Measurements from ENCODE around the gene ZBTB32.
"Not testable (repeated sequence)": the region's sequence is repeated elsewhere in the genome, so short reads cannot be mapped to it uniquely, and the experiment has no call there.

The ZBTB32 gene

GRCh38 chr19:35721374-35721773, 17.0 kb downstream of the ZBTB32 start:
- no peak for TF ChIP-seq CTCF (IDR thresholded peaks at IDR 0.05; ENCODE audit: low read depth, low read length, missing control alignments)

GRCh38 chr19:35722461-35722860, 18.1 kb downstream of the ZBTB32 start:
- H3K4me3 ChIP-seq (ENCODE audit: low read depth, low read length): no peak overlapping the region
- no peak for DNase-seq (ENCODE audit: low read depth)
- no peak for TF ChIP-seq CTCF (IDR thresholded peaks at IDR 0.05; ENCODE audit: low read depth, low read length, missing control alignments)

More at GRCh38 chr19:35721374-35721773, 17.0 kb downstream of the ZBTB32 start:
- no peak overlapping the region for H3K4me3 ChIP-seq (ENCODE audit: low read depth, low read length)
- no peak for DNase-seq (ENCODE audit: low read depth)

- no peak overlapping the region for H3K4me3 ChIP-seq (ENCODE audit: low read depth, low read length)
- TF ChIP-seq CTCF (IDR thresholded peaks at IDR 0.05; ENCODE audit: low read depth, low read length, missing control alignments): no peak
- no peak for DNase-seq (ENCODE audit: low read depth)
Measured at GRCh38 chr19:35722897-35723296, 18.5 kb downstream of the ZBTB32 start.

GRCh38 chr19:35723671-35724070, 19.3 kb downstream of the ZBTB32 start:
- H3K4me3 ChIP-seq (ENCODE audit: low read depth, low read length): no peak overlapping the region
- DNase-seq (ENCODE audit: low read depth): no peak
- TF ChIP-seq CTCF (IDR thresholded peaks at IDR 0.05; ENCODE audit: low read depth, low read length, missing control alignments): no peak

GRCh38 chr19:35724132-35724531, 19.8 kb downstream of the ZBTB32 start:
- not testable (repeated sequence) for DNase-seq (ENCODE audit: low read depth); H3K4me3 ChIP-seq (ENCODE audit: low read depth, low read length)

- no peak overlapping the region for H3K4me3 ChIP-seq (ENCODE audit: low read depth, low read length)
- DNase-seq (ENCODE audit: low read depth): no peak
- TF ChIP-seq CTCF (IDR thresholded peaks at IDR 0.05; ENCODE audit: low read depth, low read length, missing control alignments): no peak
Measured at GRCh38 chr19:35724560-35724959, 20.2 kb downstream of the ZBTB32 start.

GRCh38 chr19:35725216-35725861, 21.0 kb downstream of the ZBTB32 start:
- no peak for TF ChIP-seq CTCF (IDR thresholded peaks at IDR 0.05; ENCODE audit: low read depth, low read length, missing control alignments)
- no peak for DNase-seq (ENCODE audit: low read depth)
- H3K4me3 ChIP-seq (ENCODE audit: low read depth, low read length): no peak overlapping the region

Measured in GM12864 (cell line).